Endothelial cell of umbilical vein (primary cell): ENCODE data around the gene LORICRIN. TPM values are rescaled to one million over a fixed set of nuclear protein-coding genes. Genes with fewer than 3 reads are reported as not detected.

ENCODE experiments used
- BruUV-seq: library from RNA; stranded (reverse); fragments of 400-500 nt; replicated peaks from 2 replicates; lab custom pipeline; 2021; lab: Mats Ljungman, UMichigan
- CTCF ChIA-PET: fragments of 300-600, 350-600 bp; sonication (Branson Sonifier 250); formaldehyde crosslinking; loops from one replicate; lab custom pipeline; 2021; ENCODE audit warnings: antibody characterized with exemption, inconsistent platforms; lab: Charles Lee
- POLR2A ChIA-PET: fragments of 300-600, 350-600 bp; sonication (Branson Sonifier 250); formaldehyde crosslinking; loops from one replicate; lab custom pipeline; 2021; ENCODE audit warnings: antibody characterized with exemption, inconsistent platforms; lab: Charles Lee
- DNase-seq: peaks from one replicate; pipeline ENCODE4 v3.0.0-alpha.2; 2011; ENCODE audit warnings: low read depth, low spot score
- FAIRE-seq: peaks from 2 replicates; lab custom pipeline; 2011; peaks lifted over from hg19 to GRCh38; lab: Jason Lieb, UNC
- H2AFZ ChIP-seq: 2 replicates; pipeline ENCODE4 v1.6.0; 2012; ENCODE audit warnings: low read depth, low read length, control low read depth, inconsistent platforms
- H3K27ac ChIP-seq: 2 replicates; pipeline ENCODE4 v1.5.1; 2011; ENCODE audit warnings: low read depth, mild to moderate bottlenecking, control low read depth, low read length, moderate library complexity; ENCODE audit not compliant: insufficient read depth
- H3K27me3 ChIP-seq, 2 experiments: 2 replicates each; pipeline versions ENCODE4 v1.6.0 to v1.6.1; 2011; ENCODE audit warnings: low read length in 2 of 2, mixed read lengths in 1 of 2; ENCODE audit not compliant: control insufficient read depth in 2 of 2, insufficient read depth in 2 of 2
- H3K36me3 ChIP-seq, 2 experiments: 2 replicates in 1 of 2; 3 replicates in 1 of 2; pipeline ENCODE4 v1.5.1; 2011; ENCODE audit warnings: low read length in 2 of 2, mild to moderate bottlenecking in 1 of 2, moderate library complexity in 1 of 2; ENCODE audit not compliant: control insufficient read depth in 2 of 2, insufficient read depth in 2 of 2; ENCODE audit errors: extremely low read depth in 1 of 2
- H3K4me1 ChIP-seq: 3 replicates; pipeline ENCODE4 v1.5.1; 2011; ENCODE audit warnings: mild to moderate bottlenecking, low read length; ENCODE audit not compliant: control insufficient read depth, insufficient read depth; ENCODE audit errors: extremely low read depth
- H3K4me2 ChIP-seq: 2 replicates; pipeline ENCODE4 v1.6.1; 2011; ENCODE audit warnings: low read length, control low read depth, mixed read lengths; ENCODE audit not compliant: insufficient read depth
- H3K4me3 ChIP-seq, 3 experiments: fragments of 200-600 bp in 1 of 3; sonication (generic), shearing (Covaris generic) in 1 of 3; replicated peaks in 1 of 3; 2 replicates each; pipeline ENCODE4 v1.5.1; 2011 to 2016; ENCODE audit warnings: control low read depth in 3 of 3, low read length in 3 of 3, mild to moderate bottlenecking in 2 of 3, inconsistent platforms in 1 of 3, low read depth in 1 of 3, moderate library complexity in 1 of 3; ENCODE audit not compliant: insufficient read depth in 1 of 3
- H3K79me2 ChIP-seq: 2 replicates; pipeline ENCODE4 v1.6.0; 2012; ENCODE audit warnings: low read length, inconsistent platforms; ENCODE audit not compliant: control insufficient read depth, insufficient read depth
- H3K9ac ChIP-seq: replicated peaks from 2 replicates; pipeline ENCODE3; 2011; ENCODE audit warnings: low read length, control low read depth; ENCODE audit not compliant: insufficient read depth; ENCODE audit errors: extremely low read depth
- H3K9me1 ChIP-seq: replicated peaks from 3 replicates; pipeline ENCODE4 v1.6.0; 2011; ENCODE audit warnings: mild to moderate bottlenecking, low read length; ENCODE audit not compliant: control insufficient read depth, insufficient read depth; ENCODE audit errors: extremely low read depth
- H3K9me3 ChIP-seq: replicated peaks from 2 replicates; pipeline ENCODE4 v1.5.1; 2012; ENCODE audit warnings: low read length, inconsistent platforms; ENCODE audit not compliant: control insufficient read depth, insufficient read depth
- H4K20me1 ChIP-seq: replicated peaks from 2 replicates; pipeline ENCODE3; 2011; ENCODE audit warnings: mild to moderate bottlenecking, low read length; ENCODE audit not compliant: control insufficient read depth, insufficient read depth; ENCODE audit errors: extremely low read depth
- CTCF ChIP-seq, 2 donors: IDR thresholded peaks; 1 replicate in 1 of 2; 2 replicates in 1 of 2; pipeline ENCODE4 v1.5.1; 2011; ENCODE audit warnings: low read length in 2 of 2, mild to moderate bottlenecking in 2 of 2, moderate library complexity in 2 of 2, control low read depth in 1 of 2, inconsistent platforms in 1 of 2, low read depth in 1 of 2; ENCODE audit not compliant: insufficient read depth in 1 of 2; ENCODE audit errors: extremely low read depth in 1 of 2
- EZH2 ChIP-seq: IDR thresholded peaks from 2 replicates; pipeline ENCODE4 v1.6.1; 2012; ENCODE audit warnings: borderline replicate concordance, low read depth, mild to moderate bottlenecking, moderate library complexity, low read length, inconsistent platforms; ENCODE audit not compliant: severe bottlenecking
- FOS ChIP-seq: IDR thresholded peaks from 2 replicates; pipeline ENCODE4 v1.6.1; 2011; ENCODE audit warnings: mild to moderate bottlenecking, low read length, moderate library complexity, borderline replicate concordance; ENCODE audit not compliant: insufficient read depth
- GATA2 ChIP-seq: IDR thresholded peaks from 2 replicates; pipeline ENCODE4 v1.7.0; 2011; ENCODE audit warnings: low read depth, mild to moderate bottlenecking, moderate library complexity, mixed read lengths, low read length; ENCODE audit not compliant: insufficient read length, insufficient read depth
- JUN ChIP-seq: IDR thresholded peaks from 2 replicates; pipeline ENCODE4 v1.6.1; 2011; ENCODE audit warnings: borderline replicate concordance, low read depth; ENCODE audit not compliant: insufficient read length, insufficient read depth
- MYC ChIP-seq: IDR thresholded peaks from one replicate; pipeline ENCODE4 v1.6.1; 2011; ENCODE audit warnings: mild to moderate bottlenecking, low read depth, low read length
- POLR2A ChIP-seq: IDR thresholded peaks from 2 replicates; pipeline ENCODE4 v1.6.1; 2012; ENCODE audit warnings: low read depth, mild to moderate bottlenecking, control low read depth, low read length
- POLR2AphosphoS5 ChIP-seq: IDR thresholded peaks from 2 replicates; pipeline ENCODE4 v1.6.1; 2012; ENCODE audit warnings: low read depth, mild to moderate bottlenecking, control low read depth, low read length, moderate library complexity; ENCODE audit not compliant: insufficient read depth
- dilution Hi-C: fragments of 300-500 bp; cut with MboI; formaldehyde crosslinking; loops from one replicate; pipeline ENCODE4 v1.15.0; 2019; ENCODE audit warnings: low sequenced_read_pairs; ENCODE audit not compliant: extremely low pct_ligation_motif_present
- intact Hi-C: fragments of 100-400 bp; cut with micrococcal nuclease; formaldehyde crosslinking; loops from one replicate; pipeline ENCODE4 v1.10.0; 2022
- polyA plus RNA-seq, 4 experiments: library from polyadenylated mRNA; depleted of rRNA in 3 of 4; stranded (reverse) in 3 of 4; unstranded in 1 of 4; fragments of >200 nt; gene quantifications; 2 replicates each; pipeline versions ENCODE4 v1.2.1 to v1.2.3, GENCODE V29; 2011 to 2012; ENCODE audit warnings: missing spikeins in 1 of 4
- total RNA-seq: library from RNA; stranded (reverse); gene quantifications from 2 replicates; pipeline ENCODE4 v1.2.3, GENCODE V29; 2021

Gene LORICRIN
- total and polyA plus RNA-seq, 2 donors (not counting 3 experiments of a cell fraction or from before 2014, with no cell fraction given), result not detected

GRCh38 chr1:153251562-153251961, 7.9 kb upstream of the LORICRIN start:
- ChIA-PET CTCF (no interaction called here), POLR2A (no interaction called here)
- H3K9ac ChIP-seq, result no peak overlapping the region
- H4K20me1 ChIP-seq, result no peaks in the 10 kb centered on the region
- no peaks in the 10 kb centered on the region for H3K9me3 ChIP-seq
- FAIRE-seq (no peak), DNase-seq (no peak)
- H3K4me1 ChIP-seq, result no peaks in the 10 kb centered on the region
- dilution Hi-C loops (no loop called here), intact Hi-C loops (no loop called here)
- H3K4me2 ChIP-seq, result no peak overlapping the region
- H3K4me3 ChIP-seq, result no peak overlapping the region
- no peaks in the 10 kb centered on the region for H3K79me2 ChIP-seq
- no TSS peak for BruUV-seq
- no peaks in the 10 kb centered on the region for H3K27me3 ChIP-seq
- TF ChIP-seq GATA2 (no peak), FOS (no peak), POLR2AphosphoS5 (no peak), MYC (no peak), EZH2 (no peak), CTCF (IDR thresholded peaks at IDR 0.05; ENCODE audit: extremely low read depth in 1 of 2, insufficient read depth in 1 of 2, low read depth in 1 of 2, low read length in 2 of 2) (no peak), POLR2A (no peak), JUN (no peak)
- no peaks in the 10 kb centered on the region for H3K9me1 ChIP-seq
- H3K27ac ChIP-seq, result no peak overlapping the region
- no peaks in the 10 kb centered on the region for H3K36me3 ChIP-seq
- no peak overlapping the region for H2AFZ ChIP-seq
